IPS DF 19.7 (cell line): ENCODE measurements around the gene SCLT1.

Source experiments
- DNase-seq: peaks from one replicate; pipeline ENCODE4 v3.0.0-alpha.2; 2013; ENCODE audit warnings: low read depth, low spot score

SCLT1 gene

DNA sequence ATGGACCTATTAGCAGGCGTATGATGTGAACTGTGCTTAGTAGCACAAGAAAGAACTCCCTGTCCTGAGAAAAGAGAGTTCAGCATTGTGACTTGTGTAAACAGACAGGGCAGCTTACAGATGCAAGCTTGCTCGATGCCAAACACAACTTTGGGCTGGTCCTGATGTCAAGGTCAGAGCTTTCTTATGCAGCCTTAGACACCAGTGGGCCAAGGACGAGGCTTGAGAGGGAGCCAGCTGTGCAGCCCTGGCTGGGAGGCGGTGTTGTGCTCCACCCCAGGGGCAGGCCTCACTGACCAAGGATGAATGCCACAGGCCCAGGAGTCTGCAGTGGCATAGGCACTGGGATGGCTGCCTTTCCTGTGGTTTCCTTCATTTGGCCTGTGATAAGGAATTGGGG is 248.4 kb downstream of the SCLT1 start:
- DNase-seq: no peak

DNA sequence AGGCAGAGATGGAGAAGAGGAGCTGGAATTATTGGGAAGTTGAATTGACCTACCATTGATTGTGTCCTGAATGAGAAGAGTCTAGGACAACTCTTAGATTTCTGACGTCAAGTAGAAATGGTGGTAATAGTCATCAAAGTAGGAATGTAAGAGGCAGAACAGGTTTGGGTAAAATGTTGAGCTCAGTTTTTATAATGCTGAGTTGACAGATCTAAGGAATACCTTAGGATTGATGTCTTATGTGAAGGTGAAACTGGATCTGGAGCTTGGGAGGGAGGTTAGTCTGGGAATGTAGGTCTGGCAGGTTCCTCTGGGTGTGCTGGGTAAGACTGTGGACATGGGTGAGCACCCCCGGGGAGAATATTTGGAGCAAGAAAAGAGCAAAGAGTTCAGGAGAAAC is 251.9 kb downstream of the SCLT1 start:
- no peak for DNase-seq

DNA sequence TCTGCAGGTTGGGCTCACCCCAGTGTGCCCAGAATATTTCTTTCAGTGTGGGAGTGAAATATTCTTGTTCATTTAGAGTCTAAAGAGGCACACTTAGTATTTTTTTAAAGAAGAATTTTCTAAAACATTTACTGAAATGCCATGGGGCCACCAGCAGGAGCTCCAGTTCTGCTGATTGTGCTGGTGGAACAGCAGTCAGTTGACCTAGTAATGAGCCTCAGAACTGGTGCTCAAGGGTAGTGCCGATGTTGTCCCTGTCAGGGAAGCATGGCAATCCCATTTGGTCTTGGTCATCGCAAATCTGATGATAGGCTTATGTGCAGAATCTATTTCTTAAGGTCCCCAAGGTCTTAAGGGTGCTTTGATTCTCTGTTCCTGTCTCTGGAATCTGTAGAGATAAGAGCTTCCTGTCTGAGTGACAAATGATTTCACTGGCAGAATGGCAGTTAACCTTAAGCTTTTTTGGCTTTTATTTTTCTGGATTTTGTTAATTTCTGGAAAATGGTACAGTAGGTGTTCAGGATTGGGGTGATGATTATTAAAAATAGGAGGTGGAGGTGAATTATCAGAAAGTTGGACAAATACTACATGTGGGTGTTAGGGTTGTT is 252.5 kb downstream of the SCLT1 start:
- no peak for DNase-seq

DNA sequence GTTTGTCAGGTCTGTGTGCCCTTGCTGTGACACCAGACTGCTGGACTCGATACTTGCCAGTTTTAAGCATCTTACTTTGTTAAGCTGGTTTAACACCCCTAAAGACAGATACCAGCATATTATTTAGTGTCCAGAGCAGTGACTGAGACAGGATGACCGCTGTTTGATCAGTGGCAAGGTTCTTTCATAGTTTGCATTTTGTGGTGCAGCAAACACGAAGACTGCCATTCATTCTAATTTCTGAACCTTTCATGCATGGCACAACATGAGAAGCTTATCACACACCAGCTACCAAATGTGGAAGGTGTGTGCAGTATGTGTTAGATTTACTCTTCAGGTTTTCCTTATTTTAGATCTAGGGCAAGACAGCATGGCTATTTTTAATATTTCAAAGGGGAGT is 255.7 kb downstream of the SCLT1 start:
- no peak for DNase-seq

DNA sequence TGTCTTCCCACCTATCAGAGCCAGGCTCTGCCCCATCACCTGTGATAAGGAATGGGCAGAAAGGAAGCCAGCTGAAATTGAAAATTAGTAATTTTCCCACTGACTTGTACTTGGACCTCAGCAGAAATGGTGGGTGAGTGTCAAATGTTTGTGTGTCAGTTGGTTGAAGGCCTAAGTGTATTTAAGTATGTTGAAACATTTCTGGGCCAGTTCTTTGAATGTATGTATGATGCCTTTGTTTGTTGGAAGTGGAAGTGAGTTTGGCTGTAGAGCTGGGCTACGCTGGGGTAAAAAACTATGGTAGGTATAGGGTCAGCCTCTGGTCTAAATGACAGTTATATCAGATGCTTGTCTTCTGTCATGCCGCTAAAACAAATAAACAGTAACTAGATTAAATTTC is 256.1 kb downstream of the SCLT1 start:
- no peak for DNase-seq

DNA sequence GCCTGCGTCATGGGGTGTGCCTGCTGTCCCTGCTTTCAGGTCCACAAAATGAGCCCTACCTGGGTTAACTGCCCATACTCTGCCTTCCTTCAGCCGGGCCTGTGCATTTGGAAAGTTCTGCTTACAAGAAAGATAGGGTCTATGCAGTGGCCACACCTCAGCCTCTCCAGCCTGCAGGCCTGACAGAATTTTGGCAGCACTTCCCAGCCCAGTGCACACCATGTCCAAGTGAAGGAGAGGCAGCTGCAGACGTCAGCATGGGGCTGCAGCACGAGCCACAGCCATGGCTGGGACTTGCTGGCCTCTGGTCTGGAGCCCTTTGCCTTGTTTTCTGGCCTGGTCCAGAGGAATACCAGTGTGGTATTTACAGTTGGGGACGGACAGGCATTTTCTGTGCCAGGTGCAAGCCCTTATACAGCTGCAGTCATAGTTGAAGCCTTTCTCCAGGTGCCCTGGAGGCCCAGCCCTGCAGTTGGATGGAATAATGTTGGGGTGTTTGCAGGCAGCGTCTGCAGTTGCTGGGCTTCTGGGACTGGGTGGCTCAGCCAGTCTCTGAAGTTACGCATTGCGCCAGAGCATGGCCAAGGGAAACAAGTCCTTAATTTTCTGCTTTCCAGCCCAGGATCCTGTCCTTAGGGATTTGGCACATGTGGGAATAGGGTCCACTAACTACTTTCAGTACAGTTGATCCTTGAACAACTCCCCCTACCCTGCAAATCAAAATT is 257.7 kb downstream of the SCLT1 start:
- no peak for DNase-seq
